Gastroesophageal sphincter (tissue), 3 donors: ENCODE results near the gene TBC1D5.

Experiments used
- CTCF ChIP-seq, 4 experiments: fragments of 200-600 bp in 2 of 4; fragments of 450-650 bp in 2 of 4; sonication (generic) in 1 of 4; IDR thresholded peaks; one replicate each; pipeline ENCODE4 v1.5.1; 2017 to 2019; ENCODE audit warnings: antibody characterized with exemption in 4 of 4, mild to moderate bottlenecking in 2 of 4, moderate library complexity in 2 of 4
- EP300 ChIP-seq: sonication (generic); formaldehyde crosslinking; IDR thresholded peaks from one replicate; pipeline ENCODE4 v1.6.1; 2017; ENCODE audit warnings: antibody characterized with exemption, mild to moderate bottlenecking
- POLR2A ChIP-seq, 2 donors: fragments of 450-650 bp; IDR thresholded peaks; one replicate each; pipeline ENCODE4 v1.6.1; 2017; ENCODE audit warnings: antibody characterized with exemption in 2 of 2, mild to moderate bottlenecking in 2 of 2, moderate library complexity in 1 of 2
- POLR2AphosphoS5 ChIP-seq: sonication (generic); formaldehyde crosslinking; IDR thresholded peaks from one replicate; pipeline ENCODE4 v1.6.1; 2017; ENCODE audit warnings: antibody characterized with exemption

GRCh38 chr3:17687566-17687965 lies 54.9 kb downstream of the TBC1D5 start:
- TF ChIP-seq CTCF (IDR thresholded peaks at IDR 0.05) (no peak), POLR2AphosphoS5 (no peak), POLR2A (IDR thresholded peaks at IDR 0.05) (no peak), EP300 (no peak)
